GM12865 (cell line): ENCODE results near the gene PPP4R1.

Experiments used
- DNase-seq: peaks from one replicate; pipeline ENCODE4 v3.0.0; 2010; ENCODE audit warnings: low read depth
- H3K4me3 ChIP-seq: 2 replicates; pipeline ENCODE4 v1.5.1; 2011; ENCODE audit warnings: mild to moderate bottlenecking, low read depth, low read length, control low read depth
- CTCF ChIP-seq: IDR thresholded peaks from 2 replicates; pipeline ENCODE4 v1.5.1; 2011; ENCODE audit warnings: low read length, control low read depth, low read depth, inconsistent platforms; ENCODE audit not compliant: insufficient read depth; ENCODE audit errors: missing control alignments

The PPP4R1 gene

GRCh38 chr18:9516437-9517064, 97.8 kb downstream of the PPP4R1 start:
- peak; percentile 73 for TF ChIP-seq CTCF
- DNase-seq = peak; percentile 48
- no peak overlapping the region for H3K4me3 ChIP-seq

GRCh38 chr18:9513971-9514512, 100.3 kb downstream of the PPP4R1 start:
- no peak for DNase-seq
- no peak overlapping the region for H3K4me3 ChIP-seq
- no peak for TF ChIP-seq CTCF

GRCh38 chr18:9508446-9509025, 105.8 kb downstream of the PPP4R1 start:
- TF ChIP-seq CTCF = no peak
- H3K4me3 ChIP-seq = no peak overlapping the region
- no peak for DNase-seq

GRCh38 chr18:9507565-9508088, 106.7 kb downstream of the PPP4R1 start:
- no peak for DNase-seq
- TF ChIP-seq CTCF = no peak
- H3K4me3 ChIP-seq = no peak overlapping the region

GRCh38 chr18:9506046-9506792, 108.1 kb downstream of the PPP4R1 start:
- TF ChIP-seq CTCF = no peak
- H3K4me3 ChIP-seq = no peak overlapping the region
- peak; percentile 31 for DNase-seq
